HG03460 (cell line): Measurements from ENCODE around the gene CLDN15.
A peak's percentile ranks its signal among the peaks of the same experiment; 100 is the strongest.

Experiments used
- ATAC-seq: cut with Tn5 transposase; IDR thresholded peaks from one replicate; pipeline ENCODE4 v1.9.1; 2021; ENCODE audit not compliant: unreplicated experiment

The CLDN15 gene

DNA sequence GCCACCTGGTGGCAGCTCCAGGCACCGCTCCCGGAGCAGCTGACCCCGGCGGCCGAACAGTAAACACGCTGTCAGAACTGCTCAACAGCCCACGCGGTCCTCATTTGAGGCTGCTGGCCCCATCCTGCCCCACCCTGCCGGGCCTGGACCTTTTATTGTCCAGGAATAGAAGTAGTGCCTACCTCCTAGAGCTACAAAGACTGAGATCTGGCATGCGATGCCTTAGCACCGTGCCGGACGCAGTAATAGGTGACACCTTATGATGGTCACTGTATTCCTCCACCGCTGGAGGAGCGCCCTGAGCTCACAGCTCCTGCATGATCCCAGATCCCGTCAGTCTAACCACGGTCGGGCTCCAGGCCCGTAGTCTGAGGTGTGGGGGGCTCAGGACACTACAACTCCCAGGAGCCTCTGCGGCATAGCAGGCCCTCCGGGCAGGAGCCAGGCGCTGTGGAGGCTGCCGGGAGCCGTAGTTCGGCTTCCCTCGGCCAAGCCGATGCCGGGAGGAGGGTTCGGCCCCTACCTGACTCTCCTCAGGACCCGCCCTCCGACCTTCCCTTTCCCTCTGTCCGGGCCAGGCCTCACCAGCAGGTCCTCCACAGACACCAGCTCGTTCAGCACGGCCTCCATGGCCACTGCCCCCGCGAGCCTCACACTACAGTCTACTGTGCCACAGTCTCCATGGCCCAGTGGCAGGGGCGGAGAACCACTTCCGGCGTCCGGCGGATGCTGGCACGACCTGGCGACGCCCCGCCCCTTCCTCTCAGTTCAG lies 7.0 kb upstream of the CLDN15 start, which contains the start of gene FIS1:
FIS1 (minus strand) TSS at position 707 of the 772 bp plus-strand sequence; CDS start at position 630, 77 bp downstream.
- ATAC-seq = peak; percentile 95

- ATAC-seq = no peak
Measured at GRCh38 chr7:101243646-101244374, 6.2 kb upstream of the CLDN15 start.

DNA sequence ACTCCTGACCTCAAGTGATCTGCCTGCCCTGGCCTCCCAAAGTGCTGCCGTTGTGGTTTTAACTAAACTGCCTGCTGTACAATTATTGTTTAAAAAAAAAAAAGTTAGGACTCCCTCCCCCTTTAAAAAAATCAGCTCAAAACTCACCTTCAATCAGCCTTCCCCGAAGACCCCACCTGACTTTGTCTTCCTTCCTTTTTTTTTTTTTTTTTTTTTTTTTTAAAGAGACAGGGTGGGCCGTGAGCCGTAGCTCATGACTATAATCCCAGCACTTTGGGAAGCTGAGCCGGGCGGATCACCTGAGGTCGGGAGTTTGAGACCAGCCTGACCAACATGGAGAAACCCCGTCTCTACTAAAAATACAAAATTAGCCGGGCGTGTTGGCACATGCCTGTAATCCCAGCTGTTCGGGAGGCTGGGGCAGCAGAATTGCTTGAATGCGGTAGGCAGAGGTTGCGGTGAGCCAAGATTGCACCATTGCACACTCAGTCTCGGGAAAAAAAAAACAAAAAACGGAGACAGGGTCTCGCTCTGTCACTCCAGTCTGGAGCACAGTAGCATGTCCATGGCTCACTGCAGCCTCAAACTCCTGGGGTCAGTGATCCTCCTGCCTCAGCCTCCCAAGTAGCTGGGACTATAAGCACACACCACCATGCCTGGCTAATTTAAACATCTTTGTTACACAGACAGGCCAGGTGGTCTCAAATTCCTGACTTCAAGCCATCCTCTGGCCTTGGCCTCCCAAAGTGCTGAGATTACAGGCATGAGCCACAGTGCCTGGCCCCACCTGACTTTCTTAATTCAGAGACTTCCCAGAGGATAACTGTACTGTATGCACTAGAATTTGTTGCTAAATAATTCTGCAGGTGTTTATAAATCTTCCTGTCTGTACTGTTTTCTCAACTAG lies 4.1 kb upstream of the CLDN15 start:
- ATAC-seq = no peak

DNA sequence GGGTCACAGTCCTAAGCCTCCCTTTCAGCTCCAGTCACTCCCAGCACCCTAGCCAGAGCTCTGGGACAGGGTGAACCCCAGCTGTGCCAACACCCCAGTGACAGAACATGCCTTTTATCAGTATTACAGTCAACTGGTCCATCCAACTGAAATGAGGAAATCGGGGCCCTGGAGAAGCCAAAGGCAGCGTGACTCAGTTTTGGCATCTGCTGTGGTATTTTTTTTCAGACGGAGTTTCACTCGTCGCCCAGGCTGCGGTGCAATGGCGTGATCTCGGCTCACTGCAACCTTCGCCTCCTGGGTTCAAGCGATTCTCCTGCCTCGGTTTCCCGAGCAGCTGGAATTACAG lies 3.4 kb upstream of the CLDN15 start:
- no peak for ATAC-seq

GRCh38 chr7:101240226-101241014 lies 2.8 kb upstream of the CLDN15 start:
- no peak for ATAC-seq

DNA sequence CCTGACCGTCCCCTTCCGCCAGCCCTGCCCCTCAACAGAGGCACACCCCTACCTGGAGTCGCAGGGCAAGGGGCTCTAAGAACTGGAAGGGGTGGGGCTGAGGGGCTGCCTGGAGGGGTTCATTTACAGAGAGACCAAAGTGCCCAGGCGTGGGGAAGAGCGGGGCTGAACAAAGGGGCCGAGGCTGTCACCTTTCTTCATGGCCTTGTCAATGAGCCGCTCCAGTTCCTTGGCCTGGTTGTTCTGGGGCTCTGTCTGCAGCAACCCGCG lies 2.3 kb upstream of the CLDN15 start:
- ATAC-seq = no peak

GRCh38 chr7:101239191-101239950 lies 1.8 kb upstream of the CLDN15 start:
- ATAC-seq = no peak

DNA sequence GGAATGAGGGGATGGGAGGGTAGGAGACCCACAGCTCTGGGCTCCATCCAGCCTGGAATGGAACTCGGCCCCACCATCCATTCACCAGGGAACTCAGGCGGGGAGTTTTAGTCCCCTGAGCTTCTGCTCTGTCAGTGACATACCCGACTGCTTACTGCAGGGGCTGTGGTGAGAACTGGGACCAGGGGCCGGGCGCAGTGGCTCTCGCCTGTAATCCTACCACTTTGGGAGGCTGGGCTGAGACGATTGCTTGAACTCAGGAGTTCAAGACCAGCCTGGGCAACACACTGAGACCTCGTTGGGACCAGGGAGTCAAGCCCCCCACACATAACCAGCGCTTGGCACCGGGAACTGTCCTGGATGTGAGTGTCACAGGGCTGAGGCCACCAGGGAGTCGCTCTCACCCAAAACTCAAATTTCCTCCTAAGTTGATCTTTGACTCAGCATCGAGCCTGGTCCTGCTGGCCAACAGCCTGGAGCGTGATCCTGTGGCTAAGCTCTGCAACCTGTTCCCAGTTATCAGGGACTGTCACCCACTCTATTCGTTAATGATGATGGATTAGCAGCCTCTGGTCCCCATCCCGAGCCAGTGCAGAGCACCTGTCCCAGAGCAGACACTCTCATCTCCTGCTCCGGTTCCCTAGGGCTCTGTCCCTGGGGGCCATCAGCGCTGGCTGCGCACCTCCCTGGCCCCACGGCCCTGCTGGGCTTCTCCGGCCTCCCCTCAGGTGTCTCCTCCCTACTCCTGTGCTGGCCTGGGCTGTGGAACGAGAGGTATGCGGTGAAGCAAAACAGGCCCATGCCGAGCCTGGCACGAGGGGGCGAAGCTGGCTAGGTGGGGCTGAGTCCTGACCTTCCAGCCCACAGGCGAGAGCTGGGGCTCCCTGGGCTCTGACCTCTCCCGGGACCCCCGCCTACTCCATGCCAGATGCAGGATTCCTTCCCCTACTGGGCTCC lies 902 bp upstream of the CLDN15 start:
- ATAC-seq = no peak

- no peak for ATAC-seq
Measured at GRCh38 chr7:101236292-101236835, 1.2 kb downstream of the CLDN15 start.

DNA sequence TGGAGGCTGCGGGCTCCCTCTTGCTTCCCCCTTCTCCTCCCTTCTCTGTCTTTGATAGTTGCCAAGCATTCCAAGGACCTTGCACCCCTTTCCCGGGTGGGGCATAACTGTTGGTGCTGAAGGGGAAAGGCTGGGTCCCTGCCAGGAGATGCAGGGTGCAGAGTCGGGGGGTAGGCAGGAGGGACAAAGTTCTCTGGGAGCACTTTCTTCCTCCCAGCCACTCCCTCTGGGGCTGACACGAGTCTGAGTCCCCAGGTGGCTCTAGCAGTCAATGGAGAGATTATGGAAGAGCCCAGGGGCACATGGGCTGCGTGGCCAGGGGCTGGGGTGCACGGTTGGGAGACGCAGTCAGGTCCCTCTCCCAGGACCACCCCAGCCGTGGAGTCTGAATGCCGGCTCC lies 2.1 kb downstream of the CLDN15 start:
- ATAC-seq = no peak

- no peak for ATAC-seq
Measured at GRCh38 chr7:101235050-101235449, 2.6 kb downstream of the CLDN15 start.

DNA sequence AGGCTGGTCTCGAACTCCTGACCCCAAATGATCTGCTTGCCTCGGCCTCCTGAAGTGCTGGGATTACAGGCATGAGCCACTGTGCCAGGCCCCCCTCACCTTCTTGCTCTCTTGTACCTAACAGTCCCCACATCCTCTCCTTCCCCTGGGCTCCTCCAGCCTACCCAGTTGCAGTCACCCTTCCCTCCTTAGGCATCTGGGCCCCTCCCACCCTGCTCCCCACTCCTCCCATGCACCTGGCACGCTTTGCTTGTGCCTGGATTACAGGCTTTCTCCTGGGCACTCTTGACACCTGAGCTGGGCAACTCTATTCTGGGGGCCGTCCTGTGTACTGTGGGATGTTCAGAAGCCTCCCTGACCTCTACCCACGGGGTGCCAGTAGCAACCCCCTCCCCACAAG lies 3.0 kb downstream of the CLDN15 start:
- ATAC-seq = no peak

- ATAC-seq = no peak
Measured at GRCh38 chr7:101233907-101234547, 3.6 kb downstream of the CLDN15 start.

GRCh38 chr7:101232141-101232850 lies 5.3 kb downstream of the CLDN15 start:
- no peak for ATAC-seq

DNA sequence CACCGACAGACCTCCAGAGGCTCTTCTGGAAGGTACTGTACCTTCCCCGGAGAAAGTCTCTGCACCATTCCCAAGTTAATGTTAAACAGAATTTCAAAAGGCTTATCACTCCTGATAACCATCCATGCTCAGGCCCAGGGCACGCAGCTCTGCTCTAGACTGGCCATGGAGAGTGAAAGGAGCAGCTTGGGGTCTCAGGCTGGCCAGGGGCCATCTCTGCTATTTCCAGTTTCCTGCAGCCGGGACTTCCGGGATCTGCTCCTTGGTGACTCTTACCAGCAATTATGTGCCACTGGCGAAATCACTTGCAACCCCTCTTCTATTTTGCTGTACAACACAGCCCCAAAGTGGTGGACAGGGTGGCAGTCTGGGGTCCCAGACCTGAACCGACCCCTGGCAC lies 6.0 kb downstream of the CLDN15 start:
- no peak for ATAC-seq

DNA sequence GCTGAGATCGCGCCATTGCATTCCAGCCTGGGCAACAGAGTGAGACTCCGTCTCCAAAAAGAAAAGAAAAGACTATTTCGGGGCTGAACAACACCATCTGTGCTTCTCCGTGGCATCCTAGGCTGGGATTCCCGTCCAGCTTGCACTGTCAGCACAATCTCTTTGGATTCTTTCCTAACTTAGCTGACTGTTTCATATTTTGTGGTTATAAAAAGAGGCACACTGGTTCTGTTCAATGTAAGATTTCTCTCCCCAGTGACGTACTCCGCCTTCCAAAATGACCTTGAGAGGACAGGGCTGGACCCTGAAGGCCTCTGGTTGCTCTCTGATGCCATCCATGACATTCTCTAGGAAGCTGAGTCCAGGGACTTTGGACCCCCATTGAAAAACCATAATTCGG lies 10.9 kb downstream of the CLDN15 start:
- no peak for ATAC-seq

GRCh38 chr7:101225650-101226049 lies 12.0 kb downstream of the CLDN15 start:
- no peak for ATAC-seq

DNA sequence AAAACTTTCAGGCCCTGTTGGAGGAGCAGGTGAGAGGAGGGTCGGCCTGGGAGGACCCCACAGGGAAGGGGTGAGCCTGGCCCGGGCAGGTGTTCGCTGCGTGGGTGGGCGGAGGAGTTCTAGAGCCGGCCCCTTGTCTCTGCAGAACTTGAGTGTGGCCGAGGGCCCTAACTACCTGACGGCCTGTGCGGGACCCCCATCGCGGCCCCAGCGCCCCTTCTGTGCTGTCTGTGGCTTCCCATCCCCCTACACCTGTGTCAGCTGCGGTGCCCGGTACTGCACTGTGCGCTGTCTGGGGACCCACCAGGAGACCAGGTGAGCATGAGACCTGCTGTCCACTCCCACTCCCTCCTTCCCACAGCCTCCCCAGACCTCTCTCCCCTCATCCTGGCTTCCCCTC lies 14.1 kb downstream of the CLDN15 start:
- no peak for ATAC-seq
